Glomerular visceral epithelial cell (primary cell): ENCODE measurements around the gene CWF19L2.
A peak's percentile ranks its signal among the peaks of the same experiment; 100 is the strongest.
"Not testable (repeated sequence)": the region's sequence is repeated elsewhere in the genome, so short reads cannot be mapped to it uniquely, and the experiment has no call there.

ENCODE experiments used
- DNase-seq: peaks from one replicate; pipeline ENCODE4 v3.0.0-alpha.2; 2016; ENCODE audit errors: extremely low spot score

CWF19L2 gene

DNA sequence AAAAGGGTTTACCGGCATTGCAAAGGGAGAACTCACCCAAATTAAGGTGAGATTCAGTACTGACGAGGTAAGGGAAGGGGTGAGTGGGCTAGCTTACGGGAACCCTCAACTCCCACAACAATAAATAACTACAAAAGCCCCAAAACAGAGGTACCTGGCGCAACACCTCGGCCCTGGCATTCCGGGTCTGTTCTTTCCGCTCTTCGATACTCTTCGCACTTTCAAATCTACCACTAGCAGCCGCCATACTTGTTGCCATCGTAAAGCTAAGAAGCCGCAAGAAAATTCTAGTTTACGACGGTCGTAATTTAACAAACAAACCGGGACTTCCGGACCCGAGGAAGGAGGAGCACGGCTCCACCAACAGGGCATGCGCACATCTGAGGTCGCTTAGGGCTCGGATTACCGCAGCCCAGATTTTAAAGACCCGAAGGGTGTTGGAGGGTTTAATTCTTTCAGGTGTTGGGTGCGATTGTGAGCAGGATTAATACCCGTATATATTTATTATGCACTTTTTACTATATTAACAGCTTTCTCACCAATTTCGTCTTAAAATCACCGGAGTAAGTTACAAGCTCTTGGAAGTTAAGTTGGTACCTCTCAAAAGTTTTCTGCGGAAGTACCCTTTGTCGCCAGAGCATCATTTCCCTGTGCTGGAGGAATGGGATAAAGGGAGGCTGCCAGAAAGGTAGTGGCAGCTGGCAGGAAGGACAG, at the start of gene CWF19L2:
Gene CWF19L2 (minus strand): TSS at position 268 of the 714 bp plus-strand sequence. CDS start 9 bp downstream, at position 259.
- peak; percentile 93 for DNase-seq

DNA sequence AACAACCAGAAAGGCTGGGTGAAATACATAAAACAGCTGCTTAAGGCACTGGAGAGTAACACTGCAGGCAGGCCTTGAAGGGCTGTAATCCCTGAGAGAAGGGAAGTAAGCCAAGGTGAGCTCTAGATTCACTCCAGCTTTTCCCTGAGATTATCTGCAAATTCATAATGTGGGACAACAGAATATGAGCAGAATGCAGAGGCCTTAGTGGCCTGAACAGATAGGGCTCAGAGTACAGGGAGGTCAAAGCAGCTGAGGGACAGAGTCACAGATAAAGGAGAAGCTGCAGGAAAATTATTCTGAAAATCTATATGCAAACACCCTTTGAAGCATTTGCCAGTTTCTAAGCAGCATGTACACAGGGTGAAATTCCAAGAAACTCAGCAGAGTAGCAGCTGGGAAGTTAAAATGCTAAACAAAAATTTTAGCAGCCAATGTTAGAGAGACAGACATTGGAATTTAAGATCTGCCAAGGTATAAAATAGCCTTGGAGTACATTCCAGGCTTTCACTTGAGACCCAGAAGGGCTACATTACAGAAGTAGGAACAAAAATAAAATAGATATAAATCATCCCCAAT, 48.1 kb upstream of the CWF19L2 start:
- no peak for DNase-seq

DNA sequence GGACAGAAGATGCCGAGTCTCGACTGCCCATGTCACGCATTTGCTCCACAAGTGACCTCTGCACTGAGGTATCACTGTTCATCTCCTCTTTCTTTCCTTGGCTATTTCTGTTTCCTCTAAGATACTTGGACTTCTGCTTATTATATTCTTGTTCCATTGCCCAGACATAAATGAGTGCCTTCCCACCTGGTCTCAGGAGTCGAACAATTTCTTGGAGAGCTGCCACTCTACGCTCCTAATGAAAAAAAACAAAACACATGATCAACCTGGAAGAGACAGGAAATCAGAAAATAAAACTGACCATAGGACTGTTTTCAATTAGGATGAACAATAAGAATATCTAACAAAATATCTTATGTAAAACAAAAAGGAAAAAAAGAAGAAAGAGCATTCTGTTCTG, 47.4 kb upstream of the CWF19L2 start:
- no peak for DNase-seq

DNA sequence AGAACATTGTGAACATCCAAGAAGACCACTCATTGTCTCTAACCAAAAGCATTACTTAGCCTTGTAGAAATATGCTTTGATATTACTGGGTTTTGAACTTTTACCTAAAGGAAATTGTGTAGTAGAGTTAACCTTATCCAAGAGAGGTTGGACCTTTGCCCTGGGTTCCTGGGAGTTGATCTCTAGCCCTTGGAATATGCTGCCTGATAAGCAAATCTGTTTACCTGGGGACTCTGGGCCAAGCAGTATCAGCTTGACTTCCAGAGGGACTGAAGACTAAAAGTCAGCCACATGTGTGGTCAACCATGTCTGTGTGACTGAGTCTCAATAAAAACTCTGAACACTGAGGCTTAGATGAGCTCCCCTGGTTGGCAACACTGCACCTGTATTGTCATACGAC, 44.1 kb upstream of the CWF19L2 start:
- no peak for DNase-seq

DNA sequence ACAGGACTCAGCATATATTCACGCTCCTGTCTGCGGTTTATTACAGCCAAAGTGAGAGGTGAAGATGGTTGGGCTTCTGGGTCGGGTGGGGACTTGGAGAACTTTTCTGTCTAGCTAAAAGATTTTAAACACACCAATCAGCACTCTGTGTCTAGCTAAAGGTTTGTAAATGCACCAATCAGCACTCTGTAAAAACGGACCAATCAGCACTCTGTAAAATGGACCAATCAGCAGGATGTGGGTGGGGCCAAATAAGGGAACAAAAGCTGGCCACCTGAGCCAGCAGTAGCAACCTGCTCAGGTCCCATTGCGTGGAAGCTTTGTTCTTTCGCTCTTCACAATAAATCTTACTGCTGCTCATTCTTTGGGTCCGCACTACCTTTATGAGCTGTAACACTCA, 39.7 kb upstream of the CWF19L2 start:
- not testable (repeated sequence) for DNase-seq

DNA sequence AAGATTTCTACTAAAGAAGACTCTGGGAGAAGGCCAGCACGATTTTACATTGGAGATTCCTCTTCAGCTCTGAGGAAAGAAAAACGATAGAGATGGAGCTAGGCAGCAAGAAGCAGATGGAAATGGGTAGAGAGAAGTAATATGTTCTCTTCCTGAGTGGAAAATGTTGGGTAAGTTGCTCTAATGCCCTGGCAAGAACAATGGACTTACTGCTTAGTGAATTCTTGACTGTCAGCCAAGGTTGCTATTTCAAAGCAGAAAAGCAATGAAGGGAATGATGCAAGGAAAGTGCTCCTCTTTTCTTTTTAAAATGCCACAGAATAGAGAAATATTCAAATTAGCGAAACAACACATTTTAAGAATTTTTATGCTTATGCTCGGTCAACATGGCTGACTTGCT, 38.4 kb upstream of the CWF19L2 start:
- peak; percentile 8 for DNase-seq

DNA sequence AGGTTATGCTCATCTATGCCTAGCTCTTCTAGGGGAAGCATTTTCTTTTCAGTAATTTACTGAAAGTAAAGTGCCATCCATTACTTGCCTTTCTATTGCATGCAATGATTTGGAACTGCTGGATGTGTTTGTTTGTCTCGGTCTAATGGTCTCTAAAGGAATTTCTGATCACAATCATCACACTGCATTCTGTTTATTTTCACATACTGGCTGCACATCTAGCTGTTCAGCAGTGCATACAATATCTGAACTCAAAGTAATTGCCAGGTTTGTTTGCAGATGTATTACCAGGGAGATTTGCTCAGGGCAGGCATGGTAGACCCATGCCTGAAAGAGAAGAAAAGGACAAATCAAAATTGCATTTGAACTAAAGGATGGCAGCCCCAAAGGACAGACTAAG, 36.4 kb upstream of the CWF19L2 start:
- no peak for DNase-seq

DNA sequence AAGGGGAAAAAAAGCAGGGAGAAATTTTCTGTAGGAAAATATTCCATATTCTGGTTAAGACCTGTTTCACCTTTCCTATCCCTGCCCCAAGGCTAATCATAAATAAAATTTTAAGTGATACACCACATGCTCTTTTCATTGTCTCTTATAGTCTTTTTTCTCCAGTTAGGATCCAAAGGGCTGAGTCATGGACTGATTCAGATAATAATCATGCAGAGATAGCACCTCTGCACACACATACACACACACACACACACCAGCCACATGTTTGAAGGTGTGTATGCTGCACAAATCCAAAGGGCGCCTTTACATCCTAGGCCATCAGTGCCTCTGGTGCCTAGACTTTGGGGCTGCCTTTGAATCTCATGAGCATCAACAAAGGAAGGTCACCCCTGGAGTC, 35.5 kb upstream of the CWF19L2 start:
- DNase-seq = peak; percentile 54

DNA sequence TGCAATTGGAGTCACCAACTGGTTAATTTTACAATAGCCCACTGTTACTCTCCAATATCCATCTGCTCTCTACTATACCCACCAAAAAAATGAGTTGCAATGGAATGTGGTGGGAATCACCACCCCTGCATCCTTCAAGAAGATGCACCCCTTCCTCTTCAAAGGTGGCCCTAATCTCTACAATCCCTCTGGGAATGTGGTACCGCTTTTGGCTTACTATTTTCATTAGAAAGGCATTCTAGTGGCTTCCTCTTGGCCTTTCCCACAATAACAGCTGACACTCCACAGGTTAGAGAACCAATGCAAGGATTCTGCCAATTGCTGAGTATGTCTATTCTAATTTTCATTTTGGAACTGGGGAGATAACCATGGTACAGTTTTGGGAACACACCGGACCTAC, 33.2 kb upstream of the CWF19L2 start:
- no peak for DNase-seq

DNA sequence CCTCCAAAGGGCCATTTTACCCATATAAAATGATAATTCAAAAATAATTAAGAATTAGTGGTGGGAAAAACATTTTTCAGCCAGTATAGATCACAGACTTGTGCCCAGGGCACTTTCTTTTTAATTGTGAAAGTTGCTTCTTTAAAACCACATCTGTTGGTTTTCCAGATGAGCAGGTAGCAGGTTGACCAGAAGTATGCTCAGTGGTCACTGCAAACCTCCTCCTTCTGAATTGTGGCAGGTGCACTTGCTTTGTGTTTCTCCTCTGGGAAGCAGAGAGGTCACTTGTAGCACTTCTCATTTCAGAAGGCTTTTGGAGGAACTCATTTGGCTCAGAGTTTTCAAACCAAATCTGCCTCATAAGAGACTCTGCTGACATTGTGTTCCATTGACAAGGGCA, 24.6 kb upstream of the CWF19L2 start:
- DNase-seq = no peak

DNA sequence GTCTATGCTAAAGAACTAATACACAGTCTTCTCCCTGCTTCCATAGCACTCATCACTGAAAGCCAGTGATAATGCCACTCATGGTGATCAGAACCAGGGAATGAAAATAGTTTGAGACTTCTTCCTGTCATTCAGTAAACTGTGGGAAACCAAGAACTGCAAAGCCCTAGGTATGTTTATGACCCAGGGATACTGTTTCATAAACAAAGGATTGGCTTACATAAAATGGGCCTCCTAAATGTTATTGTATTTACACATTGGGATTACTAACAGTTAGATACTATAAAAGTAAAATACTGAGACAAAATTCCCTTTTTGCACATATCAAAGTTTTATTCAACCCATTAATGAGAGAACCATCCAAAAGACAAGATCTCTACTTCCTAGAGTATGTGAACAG, 21.3 kb upstream of the CWF19L2 start:
- DNase-seq = no peak

DNA sequence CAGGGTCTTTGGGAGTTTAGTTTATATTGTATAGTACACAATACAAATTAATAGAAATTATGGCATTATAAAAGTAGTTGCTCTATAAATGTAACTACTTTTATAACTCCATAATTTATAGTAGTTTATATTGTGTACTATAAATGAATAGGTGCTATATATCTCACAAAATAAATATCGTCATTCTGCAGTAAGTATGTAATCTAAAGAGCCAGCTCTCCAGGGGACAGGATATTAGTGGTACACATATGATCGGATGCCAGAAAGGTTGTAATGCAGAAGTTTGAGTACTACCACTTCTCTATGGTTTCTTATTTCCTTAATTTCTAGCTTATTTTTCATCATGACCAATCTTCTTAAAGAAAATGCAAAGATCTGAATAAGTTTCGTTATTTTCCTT, 20.2 kb upstream of the CWF19L2 start:
- no peak for DNase-seq

DNA sequence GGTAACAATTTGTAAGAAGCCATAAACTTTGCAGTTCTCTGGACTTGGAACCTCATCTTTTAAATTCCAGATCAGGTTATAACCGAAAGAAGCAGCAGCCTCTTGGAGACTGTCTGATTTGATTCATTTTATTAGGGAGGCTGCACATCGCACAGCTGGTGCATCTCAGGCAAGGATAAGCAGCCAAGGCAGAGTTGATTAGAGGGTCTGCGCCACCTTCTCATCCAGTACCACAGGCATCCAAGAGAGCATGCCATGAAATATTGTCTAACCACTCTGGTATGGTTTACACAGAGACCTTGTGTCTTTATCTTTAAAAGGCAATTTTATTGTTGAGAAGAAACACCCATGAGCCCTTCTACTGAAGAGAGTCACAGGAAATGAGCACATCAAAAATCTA, 16.2 kb upstream of the CWF19L2 start:
- DNase-seq = no peak

DNA sequence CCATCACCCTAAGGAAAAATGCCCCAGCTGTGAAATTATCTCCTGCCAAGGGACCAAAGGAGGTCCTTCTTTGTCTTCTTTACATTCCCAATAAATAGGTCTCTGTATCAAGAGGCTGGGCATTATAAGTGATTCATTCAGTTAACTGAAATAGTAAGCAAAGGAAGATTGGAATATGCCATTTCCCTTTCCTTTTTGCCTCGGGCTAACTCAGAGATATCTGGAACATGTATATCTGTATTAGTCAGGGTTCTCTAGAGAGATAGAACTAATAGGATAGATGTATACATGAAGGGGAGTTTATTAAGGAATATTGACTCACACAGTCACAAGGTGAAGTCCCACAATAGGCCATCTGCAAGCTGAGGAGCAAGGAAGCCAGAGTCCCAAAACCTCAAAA, 15.3 kb upstream of the CWF19L2 start:
- DNase-seq = no peak

DNA sequence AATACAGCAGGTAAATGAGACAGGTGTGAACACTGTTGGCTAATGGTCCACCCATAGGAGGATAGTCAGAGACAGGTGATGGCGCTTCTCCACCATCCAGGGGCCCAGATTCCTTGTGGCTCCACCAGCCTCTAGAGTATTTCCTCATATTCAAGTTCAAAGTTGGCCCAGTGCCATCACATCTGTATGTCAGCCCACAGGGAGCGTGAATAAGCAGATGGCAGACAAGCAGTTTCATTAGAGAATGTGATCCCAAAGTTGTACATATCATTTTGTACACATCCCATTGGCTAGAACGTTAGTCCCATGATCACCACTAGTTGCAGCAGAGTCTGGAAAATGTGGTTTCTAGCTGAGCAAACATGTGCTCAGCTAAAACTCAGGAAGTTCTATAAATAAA, 11.0 kb upstream of the CWF19L2 start:
- DNase-seq = no peak

DNA sequence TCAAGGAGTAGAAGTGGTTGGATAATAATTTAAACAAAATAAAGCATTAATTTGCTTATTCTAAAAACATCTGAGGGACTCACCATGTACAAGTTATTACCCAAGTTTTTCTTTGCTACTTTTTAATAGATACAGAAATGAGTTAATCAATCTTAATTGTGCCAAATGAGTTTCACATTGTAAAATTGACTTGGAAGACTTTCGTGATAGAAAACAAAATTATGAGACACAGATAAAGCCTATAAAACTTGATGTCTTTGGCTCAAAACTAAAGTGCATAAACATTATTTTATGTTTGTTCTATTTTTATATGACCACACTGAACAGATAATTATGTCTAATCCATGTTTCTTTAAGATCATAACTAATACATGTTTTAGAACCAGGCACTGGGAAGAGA, 10.1 kb upstream of the CWF19L2 start:
- no peak for DNase-seq

DNA sequence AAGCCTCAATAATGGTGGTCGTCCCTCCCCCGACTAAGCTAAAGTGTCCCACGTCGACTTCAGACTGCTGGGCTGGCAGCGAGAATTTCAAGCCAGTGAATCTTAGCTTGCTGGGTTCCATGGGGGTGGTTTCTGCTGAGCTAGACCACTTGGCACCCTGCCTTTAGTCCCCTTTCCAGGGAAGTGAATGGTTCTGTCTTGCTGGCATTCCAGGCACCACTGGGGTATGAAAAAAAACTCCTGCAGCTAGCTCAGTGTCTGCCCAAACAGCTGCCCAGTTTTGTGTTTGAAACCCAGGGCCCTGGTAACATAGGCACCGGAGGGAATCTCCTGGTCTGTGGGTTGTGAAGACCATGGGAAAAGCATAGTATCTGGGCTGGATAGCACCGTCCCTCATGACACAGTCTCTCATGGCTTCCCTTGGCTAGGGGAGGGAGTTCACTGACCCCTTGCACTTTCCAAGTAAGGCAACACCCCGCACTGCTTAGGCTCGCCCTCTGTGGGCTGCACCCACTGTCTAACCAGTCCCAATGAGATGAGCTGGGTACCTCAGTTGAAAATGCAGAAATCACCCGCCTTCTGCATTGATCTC, 8.7 kb upstream of the CWF19L2 start:
- DNase-seq = not testable (repeated sequence)

DNA sequence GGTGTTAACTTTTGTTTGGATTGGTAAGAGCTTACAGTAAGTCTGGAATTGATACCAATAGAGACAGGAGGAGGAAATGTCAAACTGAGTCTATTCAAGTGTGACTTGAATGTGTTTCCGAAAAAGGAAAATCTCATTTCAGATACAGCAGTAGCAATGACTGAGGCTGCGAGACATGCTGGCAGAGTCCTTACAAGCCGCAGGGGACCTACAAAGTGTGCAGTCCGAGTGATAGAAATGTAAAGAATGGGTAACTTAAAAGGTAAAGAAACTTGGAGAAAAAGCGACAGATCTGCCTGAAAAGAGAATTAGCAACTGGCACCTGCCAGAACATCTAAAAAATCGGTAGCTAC, 444 bp downstream of the CWF19L2 start:
- peak; percentile 18 for DNase-seq

DNA sequence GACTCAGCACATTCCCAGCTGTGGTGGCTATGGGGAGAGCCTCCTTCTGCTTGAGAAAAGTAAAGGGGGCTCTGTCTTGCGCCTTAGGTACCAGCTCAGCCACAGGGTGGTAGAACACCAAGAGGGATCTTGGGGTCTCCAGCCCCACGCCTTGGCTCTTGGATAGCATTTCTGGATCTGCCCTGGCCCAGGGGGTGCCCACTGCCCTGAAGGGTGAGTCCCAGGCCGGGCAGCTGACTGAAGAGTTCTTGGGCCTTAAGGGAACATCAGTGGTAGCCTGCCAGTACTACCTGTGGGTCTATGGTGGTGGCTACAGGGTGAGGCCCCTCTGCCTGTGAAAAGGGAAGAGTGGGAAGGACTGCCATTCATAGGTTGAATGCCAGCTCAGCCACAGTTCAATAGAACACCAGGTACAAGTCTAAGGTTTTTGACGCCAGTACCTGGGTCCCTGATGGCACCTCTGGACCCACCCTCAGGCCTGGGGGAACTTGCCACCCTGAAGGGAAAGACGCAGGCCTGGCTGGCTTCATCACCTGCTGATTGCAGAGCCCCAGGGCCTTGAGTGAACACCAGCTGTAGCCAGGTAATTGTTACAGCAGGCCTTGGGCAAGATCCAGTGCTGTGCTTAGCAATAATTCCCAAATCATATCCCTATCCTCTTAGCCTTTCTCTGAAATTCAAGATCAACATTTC, 3.9 kb downstream of the CWF19L2 start:
- no peak for DNase-seq

DNA sequence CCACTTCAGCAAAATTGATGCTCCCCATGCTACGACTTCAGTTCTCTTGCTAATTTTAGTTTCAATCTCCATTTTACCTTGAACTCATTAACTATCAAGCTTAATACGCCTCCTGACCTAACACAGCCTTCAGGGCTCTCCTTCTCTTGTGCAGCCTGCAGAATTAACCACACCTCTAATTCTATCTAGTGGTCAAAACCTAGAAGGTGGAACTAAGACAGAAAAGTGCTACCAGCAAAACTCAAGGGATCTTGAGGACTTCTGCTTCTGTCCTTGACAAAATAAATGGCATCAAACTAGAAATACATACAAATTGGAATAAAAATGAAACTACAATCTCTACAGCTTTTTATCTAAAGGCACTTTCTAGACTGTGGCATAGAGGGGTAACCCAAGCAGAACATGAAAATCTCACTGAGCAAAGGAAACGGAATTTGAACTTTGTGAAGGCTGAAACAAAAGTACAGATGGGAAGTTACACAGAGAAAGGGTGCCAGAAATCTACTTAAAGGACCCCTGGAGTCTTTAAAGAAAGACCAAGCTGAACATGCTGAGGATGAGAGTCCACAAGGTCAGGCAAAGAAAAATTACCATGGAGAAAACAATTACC, 10.7 kb downstream of the CWF19L2 start:
- no peak for DNase-seq

DNA sequence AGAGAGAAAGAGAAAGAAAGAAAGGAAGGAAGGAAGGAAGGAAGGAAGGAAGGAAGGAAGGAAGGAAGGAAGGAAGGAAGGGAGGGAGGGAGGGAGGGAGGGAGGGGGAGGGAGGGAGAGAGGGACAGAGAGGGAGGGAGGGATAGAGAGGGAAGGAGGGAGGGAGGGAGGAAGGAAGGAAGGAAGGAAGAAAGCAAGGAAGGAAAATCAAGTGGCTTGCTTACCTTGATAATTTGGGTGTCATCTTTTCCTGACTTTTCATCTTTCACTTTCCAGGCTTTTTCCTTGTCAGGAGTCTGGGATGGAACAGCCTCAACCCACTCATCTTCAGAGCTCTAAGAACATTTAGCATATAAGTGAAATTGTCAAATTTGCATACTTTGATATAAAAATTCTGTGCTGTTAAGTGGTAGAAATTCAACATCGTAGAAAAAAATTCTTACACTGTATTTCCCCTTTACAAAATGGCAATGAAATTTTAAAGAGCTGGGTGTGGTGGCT, 14.9 kb downstream of the CWF19L2 start:
- DNase-seq = no peak

DNA sequence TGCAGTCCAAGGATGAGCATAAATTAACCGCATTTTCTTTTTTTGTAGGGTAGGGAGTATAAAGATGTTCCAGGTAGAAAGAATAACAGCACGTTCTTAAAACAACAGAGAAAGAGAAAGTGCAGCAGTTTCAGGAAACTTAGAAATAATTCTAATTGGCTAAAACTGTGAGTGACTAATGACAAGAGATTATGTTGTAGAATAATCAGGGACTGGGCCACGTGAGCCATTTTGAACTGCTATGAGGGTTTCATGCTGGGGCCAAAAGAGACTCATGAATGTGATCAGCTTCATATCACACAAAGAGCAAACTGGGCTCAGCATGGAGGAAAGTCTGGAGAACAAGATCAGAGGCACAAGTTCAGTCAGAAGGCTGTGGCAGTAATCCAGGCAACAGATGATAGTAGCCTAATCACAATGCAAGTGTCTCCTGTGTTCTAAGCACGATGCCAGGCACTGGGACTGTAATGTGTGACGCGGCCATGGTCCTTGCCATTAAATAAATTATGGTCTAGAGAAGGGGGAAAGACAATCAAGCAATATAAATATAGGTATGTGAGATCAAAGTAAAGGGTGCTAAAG, 17.9 kb downstream of the CWF19L2 start:
- DNase-seq = no peak
